Urinary bladder (tissue), 4 donors: Measurements from ENCODE around the gene NCR2. TPM values are rescaled to one million over a fixed set of nuclear protein-coding genes. Genes with fewer than 3 reads are reported as not detected.

Experiments
- DNase-seq: peaks from one replicate; pipeline ENCODE4 v3.0.0-alpha.2; 2015; ENCODE audit errors: extremely low spot score
- H3K27ac ChIP-seq: one replicate; pipeline ENCODE4 v1.5.1; 2013; ENCODE audit warnings: low read depth, mild to moderate bottlenecking, moderate library complexity
- H3K36me3 ChIP-seq: one replicate; pipeline ENCODE4 v1.6.1; 2013; ENCODE audit warnings: mild to moderate bottlenecking, moderate library complexity; ENCODE audit not compliant: insufficient read depth
- H3K4me1 ChIP-seq: one replicate; pipeline ENCODE4 v1.6.1; 2013; ENCODE audit warnings: mild to moderate bottlenecking, moderate library complexity; ENCODE audit not compliant: insufficient read depth
- H3K4me3 ChIP-seq: one replicate; pipeline ENCODE4 v1.5.1; 2013; ENCODE audit warnings: low read depth, low read length
- WGBS: extraction: QIAGEN DNeasy Blood & Tissue Kit; methylation state at CpG from one replicate; pipeline ENCODE4 v1.1.7; 2013; 5-methylcytosine and 5-hydroxymethylcytosine counted together
- polyA plus RNA-seq: library from polyadenylated mRNA; stranded (reverse); fragments of 200-250 nt; gene quantifications from one replicate; pipeline ENCODE4 v1.2.3, GENCODE V29; 2013
- small RNA-seq: library from RNA; depleted of rRNA; stranded (forward); fragments of <200 nt; gene quantifications from one replicate; pipeline ENCODE3, GENCODE V24; 2014
- total RNA-seq: library from RNA; depleted of rRNA; stranded (reverse); fragments of >200 nt; gene quantifications from one replicate; pipeline ENCODE4 v1.2.3, GENCODE V29; 2014
- donor health status: healthy with polysubstance abuse.
- donor health status: healthy.

Gene NCR2
- total and polyA plus RNA-seq, 2 donors: not detected

GRCh38 chr6:41373919-41374617, 38.7 kb downstream of the NCR2 start:
- Histone ChIP-seq H3K36me3 (no peaks in the 10 kb centered on the region), H3K4me3 (no peak overlapping the region), H3K4me1 (peaks cover 1% of the 10 kb centered on the region), H3K27ac (no peak overlapping the region)
- no peak for DNase-seq
- WGBS: 7% methylated on average over 65 of the region's 65 CpGs

- H3K4me1 ChIP-seq: peaks cover 1% of the 10 kb centered on the region
- no peak overlapping the region for H3K4me3 ChIP-seq
- H3K27ac ChIP-seq: no peak overlapping the region
- H3K36me3 ChIP-seq: no peaks in the 10 kb centered on the region
- no peak for DNase-seq
- WGBS: 14% methylated on average over 46 of the region's 46 CpGs
Observed at GRCh38 chr6:41374618-41375590, 39.5 kb downstream of the NCR2 start.

- H3K36me3 ChIP-seq: no peaks in the 10 kb centered on the region
- H3K4me1 ChIP-seq: peaks cover 1% of the 10 kb centered on the region
- no peak for DNase-seq
- H3K4me3 ChIP-seq: no peak overlapping the region
- H3K27ac ChIP-seq: no peak overlapping the region
- 17% methylated on average over 30 of the region's 30 CpGs for WGBS
Observed at GRCh38 chr6:41375598-41376151, 40.3 kb downstream of the NCR2 start.

- H3K4me3 ChIP-seq: no peak overlapping the region
- no peak for DNase-seq
- H3K4me1 ChIP-seq: peaks cover 1% of the 10 kb centered on the region
- no peaks in the 10 kb centered on the region for H3K36me3 ChIP-seq
- 49% methylated on average over 5 of the region's 5 CpGs for WGBS
- no peak overlapping the region for H3K27ac ChIP-seq
Observed at GRCh38 chr6:41376176-41376575, 40.8 kb downstream of the NCR2 start.

- no peak overlapping the region for H3K4me3 ChIP-seq
- WGBS: 85% methylated on average over 4 of the region's 4 CpGs
- DNase-seq: no peak
- no peak overlapping the region for H3K27ac ChIP-seq
- H3K4me1 ChIP-seq: peaks cover 1% of the 10 kb centered on the region
- H3K36me3 ChIP-seq: no peaks in the 10 kb centered on the region
Observed at GRCh38 chr6:41377071-41377470, 41.7 kb downstream of the NCR2 start.

- H3K36me3 ChIP-seq: no peaks in the 10 kb centered on the region
- DNase-seq: no peak
- H3K27ac ChIP-seq: no peak overlapping the region
- no peaks in the 10 kb centered on the region for H3K4me1 ChIP-seq
- H3K4me3 ChIP-seq: no peak overlapping the region
Observed at GRCh38 chr6:41379306-41379705, 43.9 kb downstream of the NCR2 start.

GRCh38 chr6:41386594-41386993, 51.2 kb downstream of the NCR2 start:
- Histone ChIP-seq H3K4me3 (no peak overlapping the region), H3K27ac (no peak overlapping the region), H3K36me3 (no peaks in the 10 kb centered on the region), H3K4me1 (no peaks in the 10 kb centered on the region)
- DNase-seq: no peak
- 87% methylated on average over 2 of the region's 2 CpGs for WGBS

GRCh38 chr6:41392246-41392645, 56.8 kb downstream of the NCR2 start:
- Histone ChIP-seq H3K4me3 (no peak overlapping the region), H3K27ac (no peak overlapping the region), H3K36me3 (no peaks in the 10 kb centered on the region), H3K4me1 (no peaks in the 10 kb centered on the region)
- WGBS: 73% methylated on average over 4 of the region's 4 CpGs
- DNase-seq: no peak

- no peak for DNase-seq
- no peaks in the 10 kb centered on the region for H3K36me3 ChIP-seq
- H3K27ac ChIP-seq: no peak overlapping the region
- WGBS: 63% methylated on average over 5 of the region's 5 CpGs
- no peak overlapping the region for H3K4me3 ChIP-seq
- no peaks in the 10 kb centered on the region for H3K4me1 ChIP-seq
Observed at GRCh38 chr6:41396335-41396734, 60.9 kb downstream of the NCR2 start.

GRCh38 chr6:41399424-41399823, 64.0 kb downstream of the NCR2 start:
- H3K27ac ChIP-seq: no peak overlapping the region
- no peaks in the 10 kb centered on the region for H3K36me3 ChIP-seq
- no peak for DNase-seq
- no peaks in the 10 kb centered on the region for H3K4me1 ChIP-seq
- WGBS: 71% methylated on average over 5 of the region's 5 CpGs
- no peak overlapping the region for H3K4me3 ChIP-seq

Small RNA genes within 50 kb of the gene (small RNA-seq; reads per million reads assigned to genes)
- not detected for gene RNU6-643P

Other genes with a start within 250 kb of the NCR2 start
- gene TREML1, start 181.3 kb upstream of the NCR2 start, total RNA-seq: 0.21 TPM
- gene TREML1, start 181.3 kb upstream of the NCR2 start, polyA plus RNA-seq: not detected
- 0.95 TPM for gene TREM2, start 172.5 kb upstream of the NCR2 start, total RNA-seq
- 1.5 TPM for gene TREM2, start 172.5 kb upstream of the NCR2 start, polyA plus RNA-seq
- gene TREML2, start 134.5 kb upstream of the NCR2 start, total RNA-seq: 0.11 TPM
- 0.10 TPM for gene TREML2, start 134.5 kb upstream of the NCR2 start, polyA plus RNA-seq
- not detected for gene TREML4, start 107.3 kb upstream of the NCR2 start, total RNA-seq
- gene TREML4, start 107.3 kb upstream of the NCR2 start, polyA plus RNA-seq: 0.03 TPM
- 0.26 TPM for gene TREM1, start 48.9 kb upstream of the NCR2 start, total RNA-seq
- 0.66 TPM for gene TREM1, start 48.9 kb upstream of the NCR2 start, polyA plus RNA-seq
- 1.6 TPM for gene FOXP4, start 210.8 kb downstream of the NCR2 start, total RNA-seq
- gene FOXP4, start 210.8 kb downstream of the NCR2 start, polyA plus RNA-seq: 18.0 TPM